ENCODE measurements around the gene MEIOSIN.
"Not testable (repeated sequence)": the region's sequence is repeated elsewhere in the genome, so short reads cannot be mapped to it uniquely, and the experiment has no call there.

MEIOSIN gene

GRCh38 chr19:45780448-45781213 lies 47.4 kb downstream of the MEIOSIN start:
- no peak for DNase-seq (ENCODE audit: low spot score)

GRCh38 chr19:45781214-45782161 lies 48.2 kb downstream of the MEIOSIN start:
- no peak for DNase-seq (ENCODE audit: low spot score)

- no peak for DNase-seq (ENCODE audit: low spot score)
Measured at GRCh38 chr19:45782162-45782691, 49.0 kb downstream of the MEIOSIN start, which contains the start of gene DMPK. TSS of gene DMPK (minus strand) at chr19:45782490. CDS start at chr19:45782352, 138 bp downstream.

- DNase-seq (ENCODE audit: low spot score) = no peak
Measured at GRCh38 chr19:45782820-45783785, 49.9 kb downstream of the MEIOSIN start.

- no peak for DNase-seq (ENCODE audit: low spot score)
Measured at GRCh38 chr19:45784096-45784495, 50.9 kb downstream of the MEIOSIN start.

GRCh38 chr19:45785097-45785496 lies 51.9 kb downstream of the MEIOSIN start:
- DNase-seq (ENCODE audit: low spot score) = no peak

- DNase-seq (ENCODE audit: low spot score) = no peak
Measured at GRCh38 chr19:45785781-45786532, 52.7 kb downstream of the MEIOSIN start.

- no peak for DNase-seq (ENCODE audit: low spot score)
Measured at GRCh38 chr19:45786533-45786894, 53.3 kb downstream of the MEIOSIN start.

GRCh38 chr19:45789035-45789786 lies 56.0 kb downstream of the MEIOSIN start:
- no peak for DNase-seq (ENCODE audit: low spot score)

GRCh38 chr19:45790942-45791341 lies 57.7 kb downstream of the MEIOSIN start:
- no peak for DNase-seq (ENCODE audit: low spot score)

- no peak for DNase-seq (ENCODE audit: low spot score)
Measured at GRCh38 chr19:45791744-45792469, 58.7 kb downstream of the MEIOSIN start.

- DNase-seq (ENCODE audit: low spot score) = peak; percentile 98
Measured at GRCh38 chr19:45792470-45793177, 59.4 kb downstream of the MEIOSIN start, which contains the start of gene DMWD. TSS of gene DMWD (minus strand) at chr19:45792845. CDS start at chr19:45792756, 89 bp downstream.

- DNase-seq (ENCODE audit: low spot score) = no peak
Measured at GRCh38 chr19:45793178-45793564, 59.9 kb downstream of the MEIOSIN start.

- no peak for DNase-seq (ENCODE audit: low spot score)
Measured at GRCh38 chr19:45793876-45794275, 60.6 kb downstream of the MEIOSIN start.

- DNase-seq (ENCODE audit: low spot score) = no peak
Measured at GRCh38 chr19:45794627-45795026, 61.4 kb downstream of the MEIOSIN start.

- no peak for DNase-seq (ENCODE audit: low spot score)
Measured at GRCh38 chr19:45798995-45799517, 65.8 kb downstream of the MEIOSIN start.

GRCh38 chr19:45799541-45799940 lies 66.3 kb downstream of the MEIOSIN start:
- DNase-seq (ENCODE audit: low spot score) = not testable (repeated sequence)

- DNase-seq (ENCODE audit: low spot score) = no peak
Measured at GRCh38 chr19:45800070-45800553, 66.9 kb downstream of the MEIOSIN start.

All from globus pallidus (tissue), 1 donor.